ENCODE results near the gene ADARB2.
"Not testable (repeated sequence)": the region's sequence is repeated elsewhere in the genome, so short reads cannot be mapped to it uniquely, and the experiment has no call there.

Gene ADARB2

GRCh38 chr10:1232164-1232911 lies 505.0 kb downstream of the ADARB2 start:
- DNase-seq, result no peak

- no peak for DNase-seq
These were observed 506.6 kb downstream of the ADARB2 start for GRCh38 chr10:1230592-1231275.

GRCh38 chr10:1230138-1230537 lies 507.2 kb downstream of the ADARB2 start:
- no peak for DNase-seq

GRCh38 chr10:1229574-1229973 lies 507.8 kb downstream of the ADARB2 start:
- no peak for DNase-seq

GRCh38 chr10:1229116-1229515 lies 508.2 kb downstream of the ADARB2 start:
- DNase-seq, result no peak

GRCh38 chr10:1228467-1228975 lies 508.8 kb downstream of the ADARB2 start:
- no peak for DNase-seq

- DNase-seq, result no peak
These were observed 509.6 kb downstream of the ADARB2 start for GRCh38 chr10:1227510-1228402.

- not testable (repeated sequence) for DNase-seq
These were observed 510.4 kb downstream of the ADARB2 start for GRCh38 chr10:1226907-1227306.

GRCh38 chr10:1219874-1220273 lies 517.5 kb downstream of the ADARB2 start:
- DNase-seq, result not testable (repeated sequence)

GRCh38 chr10:1217661-1218060 lies 519.7 kb downstream of the ADARB2 start:
- DNase-seq, result no peak

GRCh38 chr10:1217237-1217587 lies 520.1 kb downstream of the ADARB2 start:
- DNase-seq, result no peak

- DNase-seq, result no peak
These were observed 520.6 kb downstream of the ADARB2 start for GRCh38 chr10:1216574-1217236.

GRCh38 chr10:1215862-1216573 lies 521.3 kb downstream of the ADARB2 start:
- no peak for DNase-seq

GRCh38 chr10:1214882-1215540 lies 522.3 kb downstream of the ADARB2 start:
- DNase-seq, result no peak

GRCh38 chr10:1214071-1214675 lies 523.2 kb downstream of the ADARB2 start:
- no peak for DNase-seq

- no peak for DNase-seq
These were observed 523.9 kb downstream of the ADARB2 start for GRCh38 chr10:1213252-1214070.

GRCh38 chr10:1212571-1213141 lies 524.7 kb downstream of the ADARB2 start:
- DNase-seq, result no peak

- no peak for DNase-seq
These were observed 525.3 kb downstream of the ADARB2 start for GRCh38 chr10:1211844-1212570.

- DNase-seq, result no peak
These were observed 526.7 kb downstream of the ADARB2 start for GRCh38 chr10:1210667-1211066.
